HFFc6 (cell line): Measurements from ENCODE around the gene CYP4F2. TPM values are rescaled to one million over a fixed set of nuclear protein-coding genes. Genes with fewer than 3 reads are reported as not detected.
"Not testable (repeated sequence)": the region's sequence is repeated elsewhere in the genome, so short reads cannot be mapped to it uniquely, and the experiment has no call there.

ENCODE experiments used
- DNase-seq: peaks from one replicate; pipeline ENCODE4 v3.0.0-alpha.2; 2018
- H3K27ac Mint-ChIP-seq: 2 replicates; pipeline ENCODE4 v1.8.0; 2020; ENCODE audit warnings: mild to moderate bottlenecking, mixed read lengths
- H3K27me3 Mint-ChIP-seq: 2 replicates; pipeline ENCODE4 v1.8.0; 2021; ENCODE audit warnings: mild to moderate bottlenecking, moderate library complexity, mixed read lengths; ENCODE audit not compliant: insufficient read depth
- H3K36me3 Mint-ChIP-seq: 2 replicates; pipeline ENCODE4 v1.8.0; 2021; ENCODE audit warnings: low read depth, mixed read lengths
- H3K4me1 Mint-ChIP-seq: 2 replicates; pipeline ENCODE4 v1.8.0; 2020; ENCODE audit warnings: low read depth, mixed read lengths
- H3K4me3 Mint-ChIP-seq: 2 replicates; pipeline ENCODE4 v1.8.0; 2020; ENCODE audit warnings: mild to moderate bottlenecking, moderate library complexity, mixed read lengths
- H3K9me3 Mint-ChIP-seq: 2 replicates; pipeline ENCODE4 v1.8.0; 2020; ENCODE audit warnings: mild to moderate bottlenecking, mixed read lengths
- total RNA-seq, 6 experiments: library from RNA; stranded (reverse); fragmentation: NEBNext Ultra II Directional; extraction: Animal tissue kit (Norgen Biotek cat#: 25700); gene quantifications; 2 replicates in 1 of 6; 3 replicates in 5 of 6; pipeline ENCODE4 v1.2.3, GENCODE V29; 2021
- TF ChIP-seq, protein P1 (sequence below): fragments of 200-600 bp; sonication (generic); IDR thresholded peaks from 2 replicates; pipeline ENCODE4 v1.5.0; 2021; ENCODE audit warnings: antibody characterized with exemption, mild to moderate bottlenecking

Gene CYP4F2
- total RNA-seq, 6 experiments from 2014 or later, result not detected

DNA sequence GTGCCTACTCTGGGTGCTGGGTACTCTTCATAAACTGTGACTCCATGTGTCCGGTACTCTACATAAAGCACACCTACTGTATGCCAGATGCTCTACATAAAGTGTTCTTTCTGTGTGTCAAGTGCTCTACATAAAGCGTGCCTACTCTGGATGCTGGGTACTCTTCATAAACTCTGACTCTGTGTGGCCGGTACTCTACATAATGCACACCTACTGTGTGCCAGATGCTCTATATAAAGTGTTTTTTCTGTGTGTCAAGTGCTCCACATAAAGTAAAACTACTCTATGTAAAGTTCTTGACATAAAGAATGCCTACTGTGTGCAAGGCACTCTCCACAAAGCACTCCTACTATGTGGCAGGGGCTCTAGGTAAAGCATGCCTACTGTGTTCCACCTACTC lies 38.3 kb upstream of the CYP4F2 start:
- H3K27ac Mint-ChIP-seq, result no peak overlapping the region
- no peak for DNase-seq
- H3K9me3 Mint-ChIP-seq, result peaks cover 14% of the 10 kb centered on the region
- H3K4me1 Mint-ChIP-seq, result no peaks in the 10 kb centered on the region
- H3K36me3 Mint-ChIP-seq, result no peaks in the 10 kb centered on the region
- H3K4me3 Mint-ChIP-seq, result no peak overlapping the region
- peaks cover 3% of the 10 kb centered on the region for H3K27me3 Mint-ChIP-seq
- TF ChIP-seq, protein P1, sequence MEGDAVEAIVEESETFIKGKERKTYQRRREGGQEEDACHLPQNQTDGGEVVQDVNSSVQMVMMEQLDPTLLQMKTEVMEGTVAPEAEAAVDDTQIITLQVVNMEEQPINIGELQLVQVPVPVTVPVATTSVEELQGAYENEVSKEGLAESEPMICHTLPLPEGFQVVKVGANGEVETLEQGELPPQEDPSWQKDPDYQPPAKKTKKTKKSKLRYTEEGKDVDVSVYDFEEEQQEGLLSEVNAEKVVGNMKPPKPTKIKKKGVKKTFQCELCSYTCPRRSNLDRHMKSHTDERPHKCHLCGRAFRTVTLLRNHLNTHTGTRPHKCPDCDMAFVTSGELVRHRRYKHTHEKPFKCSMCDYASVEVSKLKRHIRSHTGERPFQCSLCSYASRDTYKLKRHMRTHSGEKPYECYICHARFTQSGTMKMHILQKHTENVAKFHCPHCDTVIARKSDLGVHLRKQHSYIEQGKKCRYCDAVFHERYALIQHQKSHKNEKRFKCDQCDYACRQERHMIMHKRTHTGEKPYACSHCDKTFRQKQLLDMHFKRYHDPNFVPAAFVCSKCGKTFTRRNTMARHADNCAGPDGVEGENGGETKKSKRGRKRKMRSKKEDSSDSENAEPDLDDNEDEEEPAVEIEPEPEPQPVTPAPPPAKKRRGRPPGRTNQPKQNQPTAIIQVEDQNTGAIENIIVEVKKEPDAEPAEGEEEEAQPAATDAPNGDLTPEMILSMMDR, result no peak

DNA sequence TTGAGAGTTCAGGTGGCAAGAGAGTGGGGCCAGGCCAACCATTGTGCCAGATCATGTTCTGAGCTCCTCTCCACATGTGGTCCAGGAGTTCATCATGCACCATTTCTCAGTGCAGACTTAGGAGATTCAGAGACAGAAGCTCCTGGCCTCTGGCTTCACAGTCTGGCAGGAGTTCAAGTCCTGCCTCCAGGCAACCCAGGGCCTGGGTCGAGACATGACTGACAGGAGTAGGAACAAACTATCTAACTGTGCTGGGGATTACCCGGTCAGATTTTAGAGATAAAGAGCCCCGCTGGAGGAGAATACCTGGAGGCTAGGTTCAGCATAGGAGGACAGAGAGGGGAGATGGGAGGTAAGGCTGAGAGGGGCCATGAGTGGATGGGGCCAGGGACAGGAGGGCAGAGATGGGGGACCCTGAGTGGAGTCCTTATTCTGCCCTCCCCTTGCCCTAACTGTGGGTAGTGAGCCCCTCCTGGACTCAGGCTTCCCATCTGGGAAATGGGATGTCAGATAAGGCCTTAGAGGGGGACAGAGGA lies 37.4 kb upstream of the CYP4F2 start:
- Mint-ChIP-seq H3K9me3 (peaks cover 19% of the 10 kb centered on the region), H3K4me1 (no peaks in the 10 kb centered on the region), H3K4me3 (no peak overlapping the region), H3K27me3 (peaks cover 3% of the 10 kb centered on the region), H3K36me3 (no peaks in the 10 kb centered on the region), H3K27ac (no peak overlapping the region)
- no peak for DNase-seq
- TF ChIP-seq, protein P1, result no peak

DNA sequence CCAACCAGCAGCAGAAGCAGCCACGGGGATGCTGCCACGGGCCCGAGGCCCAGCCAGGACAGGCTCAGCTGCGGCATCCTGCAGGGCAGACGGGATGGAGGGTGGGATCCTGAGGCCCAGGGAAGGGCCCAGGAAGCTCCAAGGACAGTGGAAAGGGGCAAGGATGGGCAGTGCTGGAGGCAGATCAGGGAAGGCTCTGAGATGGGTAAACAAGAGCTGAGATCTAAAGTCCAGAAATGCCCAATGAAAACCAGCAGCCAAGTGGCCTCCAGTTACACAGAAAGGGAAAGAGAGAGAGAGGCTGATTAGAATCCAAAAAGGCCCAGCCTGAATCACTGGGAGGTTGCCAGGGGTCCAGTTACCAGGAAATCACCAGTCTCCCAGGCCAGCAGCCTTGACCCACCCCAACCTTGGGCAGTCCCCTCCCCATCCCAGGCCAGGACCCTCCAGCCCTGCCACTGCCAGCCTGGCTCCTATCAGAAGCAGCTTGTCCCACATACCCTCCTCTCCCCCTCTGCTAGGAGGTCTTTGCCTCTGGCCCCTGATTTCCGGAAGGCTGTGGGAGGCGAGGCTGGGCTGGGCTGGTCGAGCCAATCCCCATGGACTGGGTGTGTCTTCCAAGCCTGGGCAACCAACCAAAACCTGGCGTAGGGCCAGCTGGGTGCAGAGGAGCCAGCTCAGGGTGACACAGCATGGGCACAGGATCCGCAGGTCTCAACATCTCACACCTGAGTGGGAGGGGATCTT lies 36.6 kb upstream of the CYP4F2 start, which contains the start of gene CYP4F11:
CYP4F11 (minus strand) TSS at position 198 of the 747 bp plus-strand sequence; CDS start at position 77, 121 bp downstream.
- H3K4me1 Mint-ChIP-seq, result no peaks in the 10 kb centered on the region
- H3K36me3 Mint-ChIP-seq, result no peaks in the 10 kb centered on the region
- DNase-seq, result no peak
- no peak within 1 kb of the TSS for H3K27ac Mint-ChIP-seq
- TF ChIP-seq, protein P1, result no peak
- H3K9me3 Mint-ChIP-seq, result peaks cover 19% of the 10 kb centered on the region
- no peaks in the 10 kb centered on the region; the same call in 1 of the 2 replicates for H3K27me3 Mint-ChIP-seq
- H3K4me3 Mint-ChIP-seq, result no peak within 1 kb of the TSS

- not testable (repeated sequence) for H3K36me3 Mint-ChIP-seq, H3K27me3 Mint-ChIP-seq, H3K4me1 Mint-ChIP-seq, H3K27ac Mint-ChIP-seq, DNase-seq, H3K4me3 Mint-ChIP-seq
- H3K9me3 Mint-ChIP-seq, result peaks cover 23% of the 10 kb centered on the region
Observed at GRCh38 chr19:15933761-15934331, 36.0 kb upstream of the CYP4F2 start.

GRCh38 chr19:15928321-15928720 lies 30.4 kb upstream of the CYP4F2 start:
- DNase-seq, result no peak
- Mint-ChIP-seq H3K27ac (no peak overlapping the region), H3K9me3 (peaks cover 33% of the 10 kb centered on the region), H3K27me3 (no peaks in the 10 kb centered on the region; the same call in 1 of the 2 replicates), H3K4me1 (no peaks in the 10 kb centered on the region), H3K4me3 (no peak overlapping the region), H3K36me3 (no peaks in the 10 kb centered on the region)
- TF ChIP-seq, protein P1, result no peak

- no peak overlapping the region for H3K4me3 Mint-ChIP-seq
Observed at GRCh38 chr19:15926484-15926883, 28.6 kb upstream of the CYP4F2 start.

More at GRCh38 chr19:15926484-15926883, 28.6 kb upstream of the CYP4F2 start:
- DNase-seq, result no peak
- TF ChIP-seq, protein P1, result no peak
- H3K27me3 Mint-ChIP-seq, result no peaks in the 10 kb centered on the region; the same call in 1 of the 2 replicates
- H3K36me3 Mint-ChIP-seq, result no peaks in the 10 kb centered on the region
- H3K27ac Mint-ChIP-seq, result no peak overlapping the region
- H3K4me1 Mint-ChIP-seq, result no peaks in the 10 kb centered on the region
- H3K9me3 Mint-ChIP-seq, result peaks cover 33% of the 10 kb centered on the region
